Activated CD4-positive, CD25-positive, alpha-beta regulatory T cell treated with anti-CD3 and anti-CD28 coated beads, Interleukin-2, amount 50 U/mL, for 16 hours (primary cell): ENCODE results near the gene PARD6G.
"Not testable (repeated sequence)": the region's sequence is repeated elsewhere in the genome, so short reads cannot be mapped to it uniquely, and the experiment has no call there.

Source experiments
- DNase-seq: peaks from one replicate; pipeline ENCODE4 v3.0.0-alpha.2; 2020; ENCODE audit warnings: low read depth, low spot score

The PARD6G gene

GRCh38 chr18:80247393-80247841 lies at the start of gene PARD6G:
Gene PARD6G (minus strand): TSS chr18:80247514. CDS start chr18:80247348, 166 bp downstream.
- DNase-seq, result no peak

- not testable (repeated sequence) for DNase-seq
Measured at GRCh38 chr18:80262241-80263033, 15.1 kb upstream of the PARD6G start.

GRCh38 chr18:80259610-80260009 lies 12.3 kb upstream of the PARD6G start:
- DNase-seq, result no peak

- no peak for DNase-seq
Measured at GRCh38 chr18:80258640-80259039, 11.3 kb upstream of the PARD6G start.

- peak; percentile 26 for DNase-seq
Measured at GRCh38 chr18:80257579-80258543, 10.5 kb upstream of the PARD6G start.

- DNase-seq, result no peak
Measured at GRCh38 chr18:80254971-80255500, 7.7 kb upstream of the PARD6G start.

- no peak for DNase-seq
Measured at GRCh38 chr18:80253871-80254492, 6.7 kb upstream of the PARD6G start.

GRCh38 chr18:80253236-80253635 lies 5.9 kb upstream of the PARD6G start:
- DNase-seq, result no peak

- DNase-seq, result no peak
Measured at GRCh38 chr18:80252136-80252535, 4.8 kb upstream of the PARD6G start.

GRCh38 chr18:80251700-80252099 lies 4.4 kb upstream of the PARD6G start:
- DNase-seq, result no peak

GRCh38 chr18:80250740-80251364 lies 3.5 kb upstream of the PARD6G start:
- no peak for DNase-seq

GRCh38 chr18:80249217-80250093 lies 2.1 kb upstream of the PARD6G start:
- no peak for DNase-seq

- DNase-seq, result no peak
Measured at GRCh38 chr18:80246445-80247392, 595 bp downstream of the PARD6G start.

- DNase-seq, result no peak
Measured at GRCh38 chr18:80245781-80246444, 1.4 kb downstream of the PARD6G start.

- DNase-seq, result no peak
Measured at GRCh38 chr18:80244956-80245730, 2.2 kb downstream of the PARD6G start.

- DNase-seq, result no peak
Measured at GRCh38 chr18:80244167-80244566, 3.1 kb downstream of the PARD6G start.

- no peak for DNase-seq
Measured at GRCh38 chr18:80243204-80243603, 4.1 kb downstream of the PARD6G start.
